H9 (cell line): ENCODE measurements around the gene LCMT2. TPM values are rescaled to one million over a fixed set of nuclear protein-coding genes. Genes with fewer than 3 reads are reported as not detected.

Experiments
- DNase-seq: peaks from one replicate; pipeline ENCODE4 v3.0.0-alpha.2; 2017
- H2AFZ ChIP-seq: one replicate; pipeline ENCODE4 v1.6.1; 2013; ENCODE audit warnings: mild to moderate bottlenecking, low read length, control low read depth, moderate library complexity
- H2AK5ac ChIP-seq: 2 replicates; pipeline ENCODE4 v1.6.1; 2013; ENCODE audit warnings: low read length, control low read depth, mixed read lengths; ENCODE audit not compliant: insufficient read length
- H2BK120ac ChIP-seq: one replicate; pipeline ENCODE4 v1.6.1; 2013; ENCODE audit warnings: low read depth, mild to moderate bottlenecking, low read length, control low read depth, inconsistent platforms; ENCODE audit not compliant: poor library complexity, severe bottlenecking
- H2BK12ac ChIP-seq: 2 replicates; pipeline ENCODE4 v1.6.1; 2013; ENCODE audit warnings: low read length, control low read depth, mixed read lengths, low read depth; ENCODE audit not compliant: insufficient read length
- H2BK15ac ChIP-seq: 2 replicates; pipeline ENCODE4 v1.6.1; 2013; ENCODE audit warnings: low read depth, low read length, control low read depth
- H2BK20ac ChIP-seq: one replicate; pipeline ENCODE4 v1.6.1; 2013; ENCODE audit warnings: low read depth, mild to moderate bottlenecking, low read length, control low read depth, inconsistent platforms; ENCODE audit not compliant: poor library complexity, severe bottlenecking
- H2BK5ac ChIP-seq: 2 replicates; pipeline ENCODE4 v1.6.1; 2013; ENCODE audit warnings: low read length, control low read depth, mixed read lengths; ENCODE audit not compliant: insufficient read length
- H3K14ac ChIP-seq: 2 replicates; pipeline ENCODE4 v1.6.1; 2013; ENCODE audit warnings: low read length, control low read depth; ENCODE audit not compliant: insufficient read depth
- H3K18ac ChIP-seq: 2 replicates; pipeline ENCODE4 v1.6.1; 2013; ENCODE audit warnings: low read depth, mild to moderate bottlenecking, mixed read lengths, low read length, control low read depth; ENCODE audit not compliant: insufficient read length
- H3K23ac ChIP-seq: 2 replicates; pipeline ENCODE4 v1.6.1; 2013; ENCODE audit warnings: low read length, control low read depth, mixed read lengths, low read depth; ENCODE audit not compliant: insufficient read length
- H3K23me2 ChIP-seq: 2 replicates; pipeline ENCODE4 v1.6.1; 2013; ENCODE audit warnings: low read depth, mild to moderate bottlenecking, mixed read lengths, low read length, control low read depth; ENCODE audit not compliant: insufficient read length, poor library complexity, severe bottlenecking
- H3K27ac ChIP-seq: 2 replicates; pipeline ENCODE4 v1.5.1; 2013; ENCODE audit warnings: low read length, control low read depth, mixed read lengths, low read depth; ENCODE audit not compliant: insufficient read length
- H3K27me3 ChIP-seq: 2 replicates; pipeline ENCODE4 v1.6.1; 2013; ENCODE audit warnings: low read length, control low read depth, inconsistent platforms; ENCODE audit not compliant: insufficient read depth
- H3K4ac ChIP-seq: 2 replicates; pipeline ENCODE4 v1.6.1; 2013; ENCODE audit warnings: low read depth, mild to moderate bottlenecking, control low read depth, inconsistent platforms, low read length, moderate library complexity
- H3K4me1 ChIP-seq: 2 replicates; pipeline ENCODE4 v1.6.1; 2013; ENCODE audit warnings: low read length, control low read depth, inconsistent platforms; ENCODE audit not compliant: insufficient read depth
- H3K4me2 ChIP-seq: 2 replicates; pipeline ENCODE4 v1.6.1; 2013; ENCODE audit warnings: low read length, control low read depth, mixed read lengths; ENCODE audit not compliant: insufficient read length, insufficient read depth
- H3K56ac ChIP-seq: 2 replicates; pipeline ENCODE4 v1.6.1; 2013; ENCODE audit warnings: low read depth, mild to moderate bottlenecking, mixed read lengths, low read length, control low read depth; ENCODE audit not compliant: insufficient read length
- H3K79me1 ChIP-seq: 2 replicates; pipeline ENCODE4 v1.6.1; 2013; ENCODE audit warnings: low read depth, mild to moderate bottlenecking, moderate library complexity, low read length, control low read depth, inconsistent platforms; ENCODE audit not compliant: insufficient read depth, poor library complexity, severe bottlenecking
- H3K79me2 ChIP-seq: 2 replicates; pipeline ENCODE4 v1.6.1; 2013; ENCODE audit warnings: low read length, control low read depth, inconsistent platforms; ENCODE audit not compliant: insufficient read depth
- H3K9ac ChIP-seq: 2 replicates; pipeline ENCODE4 v1.6.1; 2013; ENCODE audit warnings: low read length, control low read depth, mixed read lengths; ENCODE audit not compliant: insufficient read length; ENCODE audit errors: extremely low read depth
- H3K9me3 ChIP-seq: one replicate; pipeline ENCODE4 v1.6.1; 2013; ENCODE audit warnings: low read depth, low read length, inconsistent platforms; ENCODE audit not compliant: control insufficient read depth
- H3T11ph ChIP-seq: one replicate; pipeline ENCODE4 v1.6.1; 2013; ENCODE audit warnings: mild to moderate bottlenecking, low read length, control low read depth, inconsistent platforms
- H4K20me1 ChIP-seq: one replicate; pipeline ENCODE4 v1.6.1; 2013; ENCODE audit not compliant: control insufficient read depth, insufficient read length, insufficient read depth
- H4K5ac ChIP-seq: 2 replicates; pipeline ENCODE4 v1.6.1; 2013; ENCODE audit warnings: low read depth, mild to moderate bottlenecking, mixed read lengths, low read length, control low read depth; ENCODE audit not compliant: insufficient read length
- H4K8ac ChIP-seq: replicated peaks from 2 replicates; pipeline ENCODE4 v1.6.1; 2013; ENCODE audit warnings: low read length, control low read depth, mixed read lengths, low read depth; ENCODE audit not compliant: insufficient read length
- H4K91ac ChIP-seq: 2 replicates; pipeline ENCODE4 v1.6.1; 2013; ENCODE audit warnings: low read depth, mild to moderate bottlenecking, moderate library complexity, mixed read lengths, low read length, control low read depth; ENCODE audit not compliant: insufficient read length
- H3K27ac Mint-ChIP-seq, 3 experiments: 2 replicates in 2 of 3; 3 replicates in 1 of 3; pipeline ENCODE4 v1.8.0; 2020 to 2021; ENCODE audit warnings: mixed read lengths in 3 of 3, mild to moderate bottlenecking in 1 of 3, moderate library complexity in 1 of 3
- H3K27me3 Mint-ChIP-seq: 2 replicates; pipeline ENCODE4 v1.8.0; 2021; ENCODE audit warnings: low read depth, mild to moderate bottlenecking, moderate library complexity, mixed read lengths
- H3K36me3 Mint-ChIP-seq, 3 experiments: 2 replicates in 2 of 3; 3 replicates in 1 of 3; pipeline ENCODE4 v1.8.0; 2020 to 2021; ENCODE audit warnings: low read depth in 3 of 3, mixed read lengths in 3 of 3; ENCODE audit not compliant: insufficient read depth in 1 of 3
- H3K4me1 Mint-ChIP-seq, 2 experiments: 2 replicates each; pipeline ENCODE4 v1.8.0; 2020; ENCODE audit warnings: mixed read lengths in 2 of 2
- H3K4me3 Mint-ChIP-seq, 2 experiments: 2 replicates in 1 of 2; 3 replicates in 1 of 2; pipeline ENCODE4 v1.8.0; 2020 to 2021; ENCODE audit warnings: mild to moderate bottlenecking in 2 of 2, mixed read lengths in 2 of 2, moderate library complexity in 1 of 2
- H3K9me3 Mint-ChIP-seq, 2 experiments: 2 replicates in 1 of 2; 3 replicates in 1 of 2; pipeline ENCODE4 v1.8.0; 2020; ENCODE audit warnings: mild to moderate bottlenecking in 2 of 2, mixed read lengths in 2 of 2, moderate library complexity in 1 of 2
- WGBS: extraction: QIAGEN DNeasy Blood & Tissue Kit; methylation state at CpG from one replicate; pipeline ENCODE4 v1.1.7; 2013; ENCODE audit warnings: missing lambda C conversion rate, low lambda C conversion rate, mixed read lengths; ENCODE audit not compliant: insufficient read length; ENCODE audit errors: extremely low coverage; 5-methylcytosine and 5-hydroxymethylcytosine counted together
- total RNA-seq: library from RNA; stranded (reverse); gene quantifications from 2 replicates; pipeline ENCODE4 v1.2.1, GENCODE V29; 2021
- TF ChIP-seq, protein P1 (sequence below): fragments of 200-600 bp; sonication (generic); conservative IDR thresholded peaks from 3 replicates; pipeline ENCODE4 v1.8.0; 2021; ENCODE audit warnings: antibody characterized with exemption, mild to moderate bottlenecking

LCMT2 gene
- total RNA-seq, 1 experiment from 2014 or later, result 16.5 TPM

DNA sequence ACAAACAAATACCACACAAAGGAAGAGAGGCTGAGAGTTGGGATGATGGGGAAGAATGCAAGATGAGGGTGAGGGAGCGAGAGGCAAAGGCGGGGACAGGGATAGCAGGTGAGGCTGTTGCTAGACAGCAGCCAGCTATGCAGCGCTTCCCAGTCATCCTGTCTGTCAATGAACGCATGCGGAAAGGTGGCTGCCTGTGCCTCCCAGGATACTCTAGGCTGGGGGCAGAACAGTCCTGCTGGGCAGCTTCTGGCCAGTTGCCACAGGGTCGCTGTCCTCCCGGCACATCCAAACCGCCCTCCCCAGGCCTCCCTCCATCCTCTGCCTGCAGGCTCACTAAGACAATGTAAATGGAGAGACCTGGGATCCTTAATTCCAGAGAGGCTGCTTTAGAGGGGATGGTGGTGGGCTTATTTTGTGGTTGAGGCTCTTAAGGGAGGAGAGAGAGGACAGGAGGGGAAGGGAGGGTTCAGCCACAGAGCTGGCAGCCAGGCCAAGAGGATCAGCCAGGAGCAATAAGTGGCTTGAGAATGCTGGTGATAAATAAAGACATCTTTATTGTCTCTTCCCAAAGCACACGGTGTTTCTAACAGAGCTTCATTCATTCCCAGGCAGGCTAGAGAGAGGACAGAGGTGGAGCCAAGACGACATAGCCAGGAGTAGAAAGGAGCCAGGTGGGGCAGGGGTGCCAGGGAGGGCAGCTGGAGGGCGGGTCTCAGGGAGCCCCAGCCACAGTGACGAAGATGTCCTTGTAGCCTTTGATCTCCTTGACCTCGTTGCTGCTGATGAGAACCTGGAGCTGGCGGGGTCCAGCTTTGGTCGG, 54.4 kb downstream of the LCMT2 start:
- Histone ChIP-seq H3K14ac (no peak overlapping the region), H3K9ac (no peak overlapping the region), H3K56ac (no peak overlapping the region), H2BK20ac (no peak overlapping the region), H3K23me2 (no peaks in the 10 kb centered on the region), H3K27me3 (no peaks in the 10 kb centered on the region), H2BK15ac (no peak overlapping the region), H3K4me2 (no peak overlapping the region), H3K4ac (no peak overlapping the region), H3K4me1 (no peaks in the 10 kb centered on the region), H3K79me1 (no peaks in the 10 kb centered on the region), H3K79me2 (no peaks in the 10 kb centered on the region), H3K9me3 (no peaks in the 10 kb centered on the region), H2BK120ac (no peak overlapping the region), H3K27ac (no peak overlapping the region), H4K91ac (no peak overlapping the region), H4K5ac (no peak overlapping the region), H2AFZ (no peak overlapping the region), H4K20me1 (no peaks in the 10 kb centered on the region), H2BK5ac (no peak overlapping the region), H2BK12ac (no peak overlapping the region), H2AK5ac (no peak overlapping the region), H3K18ac (no peak overlapping the region), H4K8ac (no peak overlapping the region), H3T11ph (no peak overlapping the region), H3K23ac (no peak overlapping the region)
- TF ChIP-seq, protein P1, sequence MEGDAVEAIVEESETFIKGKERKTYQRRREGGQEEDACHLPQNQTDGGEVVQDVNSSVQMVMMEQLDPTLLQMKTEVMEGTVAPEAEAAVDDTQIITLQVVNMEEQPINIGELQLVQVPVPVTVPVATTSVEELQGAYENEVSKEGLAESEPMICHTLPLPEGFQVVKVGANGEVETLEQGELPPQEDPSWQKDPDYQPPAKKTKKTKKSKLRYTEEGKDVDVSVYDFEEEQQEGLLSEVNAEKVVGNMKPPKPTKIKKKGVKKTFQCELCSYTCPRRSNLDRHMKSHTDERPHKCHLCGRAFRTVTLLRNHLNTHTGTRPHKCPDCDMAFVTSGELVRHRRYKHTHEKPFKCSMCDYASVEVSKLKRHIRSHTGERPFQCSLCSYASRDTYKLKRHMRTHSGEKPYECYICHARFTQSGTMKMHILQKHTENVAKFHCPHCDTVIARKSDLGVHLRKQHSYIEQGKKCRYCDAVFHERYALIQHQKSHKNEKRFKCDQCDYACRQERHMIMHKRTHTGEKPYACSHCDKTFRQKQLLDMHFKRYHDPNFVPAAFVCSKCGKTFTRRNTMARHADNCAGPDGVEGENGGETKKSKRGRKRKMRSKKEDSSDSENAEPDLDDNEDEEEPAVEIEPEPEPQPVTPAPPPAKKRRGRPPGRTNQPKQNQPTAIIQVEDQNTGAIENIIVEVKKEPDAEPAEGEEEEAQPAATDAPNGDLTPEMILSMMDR, result no peak
- peaks cover 5% of the 10 kb centered on the region; the same call in 1 of the 2 replicates for H3K27me3 Mint-ChIP-seq
- no peak overlapping the region for H3K4me3 Mint-ChIP-seq
- H3K36me3 Mint-ChIP-seq, result no peaks in the 10 kb centered on the region
- H3K9me3 Mint-ChIP-seq, result peaks cover 0 to 2% of the 10 kb centered on the region in 2 experiments; a peak in 2 of 5 replicates
- no CpG with 5 or more reads among the region's 15 CpGs for WGBS
- no peak for DNase-seq
- H3K27ac Mint-ChIP-seq, result no peak overlapping the region
- peaks cover 0 to 10% of the 10 kb centered on the region in 2 experiments; a peak in 2 of 4 replicates for H3K4me1 Mint-ChIP-seq
